ENCODE data around the gene SLC37A1.

SLC37A1 gene

DNA sequence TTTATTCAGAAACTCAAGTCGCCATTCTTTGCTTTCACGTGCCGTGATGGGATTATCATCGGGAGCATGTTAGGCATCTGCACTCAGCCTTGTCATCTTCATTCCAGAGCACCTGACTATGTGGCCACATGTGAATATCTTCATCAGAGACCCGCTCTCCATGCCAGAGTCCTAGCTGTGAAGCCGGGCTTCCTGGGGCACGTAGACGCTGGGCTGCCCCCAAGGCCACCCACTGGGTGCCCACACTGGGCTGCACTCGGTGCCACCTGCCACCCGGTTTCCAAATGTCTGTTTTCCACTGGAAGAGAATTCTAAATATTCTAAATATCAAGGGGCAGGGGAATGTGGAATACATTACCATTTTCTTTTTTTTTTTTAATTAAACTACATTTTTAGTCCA, 43.8 kb downstream of the SLC37A1 start:
- no peak overlapping the region for H3K27ac ChIP-seq
- TF ChIP-seq ZFX (IDR thresholded peaks at IDR 0.05): no peak
- TF ChIP-seq, protein P1, sequence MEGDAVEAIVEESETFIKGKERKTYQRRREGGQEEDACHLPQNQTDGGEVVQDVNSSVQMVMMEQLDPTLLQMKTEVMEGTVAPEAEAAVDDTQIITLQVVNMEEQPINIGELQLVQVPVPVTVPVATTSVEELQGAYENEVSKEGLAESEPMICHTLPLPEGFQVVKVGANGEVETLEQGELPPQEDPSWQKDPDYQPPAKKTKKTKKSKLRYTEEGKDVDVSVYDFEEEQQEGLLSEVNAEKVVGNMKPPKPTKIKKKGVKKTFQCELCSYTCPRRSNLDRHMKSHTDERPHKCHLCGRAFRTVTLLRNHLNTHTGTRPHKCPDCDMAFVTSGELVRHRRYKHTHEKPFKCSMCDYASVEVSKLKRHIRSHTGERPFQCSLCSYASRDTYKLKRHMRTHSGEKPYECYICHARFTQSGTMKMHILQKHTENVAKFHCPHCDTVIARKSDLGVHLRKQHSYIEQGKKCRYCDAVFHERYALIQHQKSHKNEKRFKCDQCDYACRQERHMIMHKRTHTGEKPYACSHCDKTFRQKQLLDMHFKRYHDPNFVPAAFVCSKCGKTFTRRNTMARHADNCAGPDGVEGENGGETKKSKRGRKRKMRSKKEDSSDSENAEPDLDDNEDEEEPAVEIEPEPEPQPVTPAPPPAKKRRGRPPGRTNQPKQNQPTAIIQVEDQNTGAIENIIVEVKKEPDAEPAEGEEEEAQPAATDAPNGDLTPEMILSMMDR (conservative IDR thresholded peaks at IDR 0.05): no peak

DNA sequence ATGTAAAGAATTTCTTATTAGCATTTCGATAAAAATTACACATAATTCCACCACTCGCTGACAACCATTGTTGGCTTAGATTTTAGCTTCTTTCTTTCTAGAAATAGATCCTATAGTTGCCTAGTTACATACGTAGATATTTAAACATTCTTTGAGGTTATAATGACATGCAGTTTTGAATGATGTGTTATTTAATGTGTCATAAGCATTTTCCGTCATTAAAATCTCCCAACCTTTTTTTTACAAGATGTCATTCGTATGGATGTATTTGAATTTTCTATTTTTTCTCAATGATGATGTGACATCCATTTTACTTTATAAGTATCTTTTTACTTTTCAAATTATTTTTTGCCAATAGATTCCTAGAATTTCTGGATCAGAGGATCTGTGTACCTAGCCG, 44.7 kb downstream of the SLC37A1 start:
- H3K27ac ChIP-seq: no peak overlapping the region
- TF ChIP-seq, protein P1 (conservative IDR thresholded peaks at IDR 0.05): no peak
- no peak for TF ChIP-seq ZFX (IDR thresholded peaks at IDR 0.05)

DNA sequence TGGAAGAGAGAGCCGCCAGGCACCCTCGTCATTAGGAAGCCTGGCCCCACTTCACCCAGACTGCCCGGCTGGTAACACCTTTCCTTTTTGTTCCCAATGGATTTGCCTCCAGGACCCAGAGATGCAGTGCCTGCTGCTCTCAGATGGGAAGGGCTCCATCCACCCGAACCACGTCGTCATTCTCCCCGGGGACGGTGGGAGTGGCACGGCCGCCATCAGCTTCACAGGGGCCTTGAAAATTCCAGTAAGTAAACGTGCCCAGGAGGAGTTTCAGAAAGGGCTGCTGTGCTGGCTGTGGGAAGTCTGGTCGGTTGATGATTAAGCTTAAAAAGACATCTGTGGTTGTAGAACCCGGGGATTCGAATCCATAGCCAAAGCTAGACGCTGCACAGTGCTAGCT, 45.2 kb downstream of the SLC37A1 start:
- TF ChIP-seq, protein P1 (conservative IDR thresholded peaks at IDR 0.05): no peak
- no peak for TF ChIP-seq ZFX (IDR thresholded peaks at IDR 0.05)
- H3K27ac ChIP-seq: no peak overlapping the region

DNA sequence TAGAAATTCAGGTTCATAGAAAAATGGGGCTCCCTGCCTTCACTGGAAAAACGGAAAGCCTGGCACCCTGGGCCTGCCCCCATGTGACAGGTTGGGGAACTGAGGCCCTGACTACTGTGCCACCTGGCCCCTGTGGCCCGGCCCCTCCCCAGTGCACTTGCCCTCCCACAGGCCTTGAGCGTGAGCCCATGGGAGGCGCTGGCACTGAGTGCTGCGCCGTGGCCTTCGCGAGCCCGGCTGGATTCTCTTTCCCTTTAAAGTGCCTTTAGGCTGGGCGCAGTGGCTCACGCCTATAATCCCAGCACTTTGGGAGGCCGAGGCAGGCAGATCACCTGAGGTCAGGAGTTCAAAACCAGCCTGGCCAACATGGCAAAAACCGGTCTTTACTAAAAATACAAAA, 45.7 kb downstream of the SLC37A1 start:
- TF ChIP-seq, protein P1 (conservative IDR thresholded peaks at IDR 0.05): no peak
- TF ChIP-seq ZFX (IDR thresholded peaks at IDR 0.05): no peak
- H3K27ac ChIP-seq: no peak overlapping the region

DNA sequence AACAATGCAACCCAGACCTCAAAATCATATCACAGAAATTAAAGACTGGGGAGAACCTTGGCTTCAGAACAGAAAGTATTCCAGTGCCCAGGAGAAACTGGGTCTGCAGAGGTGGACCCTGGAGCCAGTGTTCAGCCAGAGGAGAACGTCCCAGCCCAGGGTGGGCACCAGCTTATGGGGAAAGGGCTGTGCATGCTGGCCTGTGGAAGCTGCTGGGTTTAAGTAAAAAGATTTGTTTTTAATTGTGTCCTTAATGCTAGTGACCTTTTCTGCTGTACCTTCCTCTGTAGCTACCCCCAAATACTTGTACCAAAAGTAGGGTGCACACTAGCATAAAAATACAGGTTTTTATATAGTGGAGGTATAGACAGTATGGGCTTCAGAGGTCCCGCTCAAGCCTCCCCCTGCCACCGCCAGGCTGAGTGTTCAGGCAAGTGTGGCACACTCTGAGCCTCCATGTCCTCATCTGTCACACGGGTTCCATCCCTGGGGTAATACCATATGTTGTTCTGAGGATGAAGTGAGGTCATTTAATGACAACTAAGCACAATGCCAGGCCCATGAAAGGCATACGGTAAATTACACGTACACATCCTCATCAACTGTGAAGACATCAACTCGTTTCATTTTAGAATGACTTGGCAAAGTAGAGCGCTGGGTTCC, 47.0 kb downstream of the SLC37A1 start:
- no peak for TF ChIP-seq ZFX (IDR thresholded peaks at IDR 0.05)
- TF ChIP-seq, protein P1 (conservative IDR thresholded peaks at IDR 0.05): no peak
- no peak overlapping the region for H3K27ac ChIP-seq

DNA sequence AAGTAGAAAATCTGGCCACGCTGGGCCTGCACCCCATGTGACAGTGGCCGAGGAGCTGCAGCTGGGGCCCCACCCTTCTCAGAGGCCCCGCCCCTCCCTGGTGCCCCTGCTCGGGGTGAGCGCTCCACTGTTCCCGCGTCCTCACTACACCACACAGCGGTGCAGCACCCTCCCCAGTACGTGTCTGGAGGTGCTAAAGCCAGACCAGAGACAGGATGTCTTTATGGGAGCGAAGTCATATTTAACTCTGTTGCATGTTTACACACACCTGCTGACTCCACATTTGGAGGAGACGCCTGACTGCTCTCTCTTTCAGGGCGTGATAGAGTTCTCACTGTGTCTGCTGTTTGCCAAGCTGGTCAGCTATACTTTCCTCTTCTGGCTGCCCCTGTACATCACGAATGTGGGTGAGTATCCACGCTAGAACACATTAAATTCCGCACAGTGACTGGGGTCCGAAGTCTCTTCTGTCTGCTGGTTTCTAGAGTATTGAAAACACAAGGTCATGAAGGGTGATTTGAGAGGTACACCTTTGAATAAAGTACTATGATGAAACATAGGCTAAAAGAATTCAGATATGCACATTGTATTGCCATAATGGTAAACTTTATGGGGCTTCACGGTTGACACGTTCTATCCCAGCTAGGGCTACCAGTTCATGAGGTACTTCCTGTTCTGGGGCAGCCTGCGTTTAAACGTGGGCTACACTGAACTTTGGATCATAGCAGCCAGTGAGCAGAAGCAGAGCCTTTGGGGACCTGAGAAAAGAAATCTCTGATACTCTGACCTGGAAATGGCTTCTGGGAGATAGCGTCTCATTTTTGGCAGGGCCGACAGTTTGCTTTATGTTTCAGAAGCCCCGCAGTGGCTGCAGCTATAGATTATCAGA, 48.4 kb downstream of the SLC37A1 start:
- no peak overlapping the region for H3K27ac ChIP-seq
- TF ChIP-seq, protein P1 (conservative IDR thresholded peaks at IDR 0.05): no peak
- TF ChIP-seq ZFX (IDR thresholded peaks at IDR 0.05): no peak

DNA sequence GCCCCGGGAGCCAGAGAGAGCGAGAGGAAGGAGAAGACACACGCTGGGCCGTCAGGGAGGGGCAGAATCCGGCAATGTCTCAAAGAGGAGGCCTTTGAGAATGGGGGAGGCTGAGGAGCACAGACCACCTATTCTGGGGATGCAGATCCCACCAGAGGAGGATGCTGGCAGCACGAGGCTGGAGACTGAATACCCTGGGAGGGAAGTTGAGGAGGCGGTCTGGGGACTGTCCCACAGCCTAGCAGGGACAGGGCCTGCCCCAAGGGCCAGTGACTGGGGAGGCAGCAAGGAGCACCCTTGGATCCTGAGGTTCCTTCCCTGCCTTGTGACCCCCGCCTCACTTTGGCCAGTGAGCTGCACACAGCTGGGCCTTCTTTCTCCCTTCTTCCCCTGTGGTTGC, 49.2 kb downstream of the SLC37A1 start:
- TF ChIP-seq, protein P1 (conservative IDR thresholded peaks at IDR 0.05): no peak
- no peak for TF ChIP-seq ZFX (IDR thresholded peaks at IDR 0.05)
- H3K27ac ChIP-seq: no peak overlapping the region

All from C4-2B (cell line).